Fibroblast of lung (primary cell): ENCODE data around the gene FRMD4A. TPM values are rescaled to one million over a fixed set of nuclear protein-coding genes. Genes with fewer than 3 reads are reported as not detected.

Source experiments
- DNase-seq, 2 donors: peaks; one replicate each; pipeline versions ENCODE4 v3.0.0 to v3.0.0-alpha.2; 2010; ENCODE audit warnings: low read depth in 2 of 2
- H2AFZ ChIP-seq: 2 replicates; pipeline ENCODE4 v1.5.1; 2012; ENCODE audit warnings: low read length, control low read depth, inconsistent platforms
- H3K27ac ChIP-seq: 2 replicates; pipeline ENCODE4 v1.5.1; 2011; ENCODE audit warnings: low read length, control low read depth; ENCODE audit not compliant: insufficient read depth
- H3K27me3 ChIP-seq: 2 replicates; pipeline ENCODE4 v1.5.1; 2011; ENCODE audit warnings: mild to moderate bottlenecking, low read length; ENCODE audit not compliant: control insufficient read depth, insufficient read depth
- H3K36me3 ChIP-seq: 2 replicates; pipeline ENCODE4 v1.5.1; 2011; ENCODE audit warnings: low read length; ENCODE audit not compliant: control insufficient read depth, insufficient read depth
- H3K4me1 ChIP-seq: 2 replicates; pipeline ENCODE4 v1.5.1; 2011; ENCODE audit warnings: low read length; ENCODE audit not compliant: control insufficient read depth, insufficient read depth; ENCODE audit errors: extremely low read depth
- H3K4me2 ChIP-seq: 2 replicates; pipeline ENCODE4 v1.5.1; 2011; ENCODE audit warnings: low read length, control low read depth; ENCODE audit not compliant: insufficient read depth; ENCODE audit errors: extremely low read depth
- H3K4me3 ChIP-seq, 4 experiments: fragments of 200-600 bp in 1 of 4; sonication (generic) in 1 of 4; replicated peaks in 1 of 4; 2 replicates each; pipeline ENCODE4 v1.5.1; 2011 to 2016; ENCODE audit warnings: low read length in 4 of 4, low read depth in 3 of 4, mild to moderate bottlenecking in 3 of 4, control low read depth in 2 of 4, inconsistent platforms in 1 of 4, mixed read lengths in 1 of 4; ENCODE audit not compliant: insufficient read depth in 1 of 4; ENCODE audit errors: control extremely low read depth in 1 of 4
- H3K79me2 ChIP-seq: 2 replicates; pipeline ENCODE4 v1.5.1; 2012; ENCODE audit warnings: mild to moderate bottlenecking, low read length, inconsistent platforms; ENCODE audit not compliant: control insufficient read depth, insufficient read depth
- H3K9ac ChIP-seq: 2 replicates; pipeline ENCODE4 v1.5.1; 2011; ENCODE audit warnings: mild to moderate bottlenecking, low read length, control low read depth; ENCODE audit not compliant: insufficient read depth
- H3K9me3 ChIP-seq: 2 replicates; pipeline ENCODE4 v1.5.1; 2012; ENCODE audit warnings: low read depth, low read length; ENCODE audit not compliant: control insufficient read depth, insufficient read depth
- H4K20me1 ChIP-seq: 2 replicates; pipeline ENCODE4 v1.5.1; 2011; ENCODE audit warnings: low read length; ENCODE audit not compliant: control insufficient read depth, insufficient read depth; ENCODE audit errors: extremely low read depth
- CTCF ChIP-seq, 2 donors: IDR thresholded peaks in 1 of 2; conservative IDR thresholded peaks in 1 of 2; 1 replicate in 1 of 2; 2 replicates in 1 of 2; pipeline ENCODE4 v1.5.1; 2011 to 2012; ENCODE audit warnings: low read length in 2 of 2, control low read depth in 1 of 2, inconsistent platforms in 1 of 2, low read depth in 1 of 2, mild to moderate bottlenecking in 1 of 2
- EZH2 ChIP-seq: IDR thresholded peaks from 2 replicates; pipeline ENCODE4 v1.5.1; 2012; ENCODE audit warnings: low read length, control low read depth, mild to moderate bottlenecking; ENCODE audit errors: missing control alignments
- polyA plus RNA-seq, 2 donors: library from polyadenylated mRNA; depleted of rRNA in 1 of 2; stranded (reverse) in 1 of 2; unstranded in 1 of 2; fragments of >200 nt; gene quantifications; 2 replicates each; pipeline ENCODE4 v1.2.1, GENCODE V29; 2011 to 2012; ENCODE audit warnings: missing spikeins in 1 of 2
- total RNA-seq: library from RNA; depleted of rRNA; stranded (reverse); fragments of >200 nt; gene quantifications from 2 replicates; pipeline ENCODE4 v1.2.1, GENCODE V29; 2014

FRMD4A gene
- total and polyA plus RNA-seq, 2 donors (not counting 1 experiment from before 2014, with no cell fraction given): 26.9 to 63.6 TPM

GRCh38 chr10:13795653-13796555 lies 534.8 kb downstream of the FRMD4A start:
- Histone ChIP-seq H3K9me3 (no peaks in the 10 kb centered on the region), H3K9ac (no peak overlapping the region), H2AFZ (no peak overlapping the region), H3K4me3 (no peak overlapping the region), H3K36me3 (peaks cover 4% of the 10 kb centered on the region), H3K79me2 (no peaks in the 10 kb centered on the region), H3K4me1 (no peaks in the 10 kb centered on the region), H3K27ac (no peak overlapping the region), H3K4me2 (no peak overlapping the region), H4K20me1 (no peaks in the 10 kb centered on the region), H3K27me3 (no peaks in the 10 kb centered on the region)
- DNase-seq: no peak
- TF ChIP-seq EZH2 (no peak), CTCF (conservative IDR thresholded peaks at IDR 0.05 in 1 of 2, IDR thresholded peaks at IDR 0.05 in 1 of 2; ENCODE audit: low read depth in 1 of 2, low read length in 2 of 2) (no peak)

GRCh38 chr10:13794992-13795612 lies 535.6 kb downstream of the FRMD4A start:
- Histone ChIP-seq H4K20me1 (no peaks in the 10 kb centered on the region), H3K4me2 (no peak overlapping the region), H3K27me3 (no peaks in the 10 kb centered on the region), H3K9ac (no peak overlapping the region), H3K4me1 (peaks cover 5% of the 10 kb centered on the region), H3K4me3 (no peak overlapping the region), H3K36me3 (peaks cover 4% of the 10 kb centered on the region), H2AFZ (no peak overlapping the region), H3K9me3 (no peaks in the 10 kb centered on the region), H3K79me2 (no peaks in the 10 kb centered on the region), H3K27ac (no peak overlapping the region)
- TF ChIP-seq EZH2: no peak
- no peak for DNase-seq

- TF ChIP-seq EZH2 (no peak), CTCF (conservative IDR thresholded peaks at IDR 0.05 in 1 of 2, IDR thresholded peaks at IDR 0.05 in 1 of 2; ENCODE audit: low read depth in 1 of 2, low read length in 2 of 2) (no peak)
- Histone ChIP-seq H3K9ac (no peak overlapping the region), H2AFZ (no peak overlapping the region), H3K27ac (no peak overlapping the region), H3K9me3 (no peaks in the 10 kb centered on the region), H3K4me2 (no peak overlapping the region), H3K27me3 (no peaks in the 10 kb centered on the region), H3K4me3 (no peak overlapping the region), H4K20me1 (no peaks in the 10 kb centered on the region), H3K4me1 (peaks cover 25% of the 10 kb centered on the region), H3K79me2 (no peaks in the 10 kb centered on the region), H3K36me3 (peaks cover 4% of the 10 kb centered on the region)
- DNase-seq: no peak
Measured at GRCh38 chr10:13792006-13792405, 538.7 kb downstream of the FRMD4A start.
